ENCODE measurements around the gene DCAF8. TPM values are rescaled to one million over a fixed set of nuclear protein-coding genes. Genes with fewer than 3 reads are reported as not detected.

Gene DCAF8
- total RNA-seq, 1 experiment from 2014 or later: 76.4 TPM

DNA sequence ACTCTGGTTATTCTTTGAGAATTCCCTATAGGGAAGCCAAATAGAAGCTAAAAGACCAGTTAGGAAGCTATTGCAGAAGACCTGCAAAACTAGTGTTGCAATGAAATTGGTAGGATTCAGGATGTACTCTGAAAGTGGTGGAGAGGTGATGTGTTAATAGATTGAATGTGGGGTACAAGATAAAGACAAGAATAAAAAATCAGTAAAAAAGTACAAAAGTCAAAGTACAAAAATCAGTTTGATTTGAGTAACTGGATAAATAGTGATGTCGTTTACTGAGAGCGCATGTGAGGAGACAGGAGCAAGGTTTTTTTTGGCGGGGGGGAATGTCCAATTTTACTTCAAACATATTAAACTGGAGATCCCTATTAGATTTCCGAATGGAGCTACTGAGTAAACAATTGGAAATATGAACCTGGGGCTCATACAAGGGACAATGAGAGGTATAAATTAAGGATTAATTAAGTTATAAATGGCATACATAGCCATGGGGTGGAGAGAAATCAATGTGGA is 2.5 kb upstream of the DCAF8 start:
- DNase-seq (ENCODE audit: low read depth): no peak

DNA sequence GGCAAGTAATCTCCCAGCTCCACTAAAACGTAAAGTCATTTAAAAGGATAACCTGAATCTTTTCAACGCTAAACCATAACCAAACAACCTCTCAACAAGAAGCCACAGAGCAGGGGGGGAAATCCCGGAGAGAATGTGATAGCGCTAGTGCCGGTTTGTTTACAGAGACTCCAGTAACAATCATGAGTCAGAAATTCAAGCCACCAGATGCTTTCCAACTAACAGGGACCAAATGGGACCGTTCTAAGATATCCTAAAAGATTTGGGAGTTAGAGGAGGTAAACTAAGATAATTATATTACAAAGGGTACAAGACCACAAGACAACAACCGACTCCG is 825 bp downstream of the DCAF8 start:
- peak; percentile 78 for DNase-seq (ENCODE audit: low read depth)

DNA sequence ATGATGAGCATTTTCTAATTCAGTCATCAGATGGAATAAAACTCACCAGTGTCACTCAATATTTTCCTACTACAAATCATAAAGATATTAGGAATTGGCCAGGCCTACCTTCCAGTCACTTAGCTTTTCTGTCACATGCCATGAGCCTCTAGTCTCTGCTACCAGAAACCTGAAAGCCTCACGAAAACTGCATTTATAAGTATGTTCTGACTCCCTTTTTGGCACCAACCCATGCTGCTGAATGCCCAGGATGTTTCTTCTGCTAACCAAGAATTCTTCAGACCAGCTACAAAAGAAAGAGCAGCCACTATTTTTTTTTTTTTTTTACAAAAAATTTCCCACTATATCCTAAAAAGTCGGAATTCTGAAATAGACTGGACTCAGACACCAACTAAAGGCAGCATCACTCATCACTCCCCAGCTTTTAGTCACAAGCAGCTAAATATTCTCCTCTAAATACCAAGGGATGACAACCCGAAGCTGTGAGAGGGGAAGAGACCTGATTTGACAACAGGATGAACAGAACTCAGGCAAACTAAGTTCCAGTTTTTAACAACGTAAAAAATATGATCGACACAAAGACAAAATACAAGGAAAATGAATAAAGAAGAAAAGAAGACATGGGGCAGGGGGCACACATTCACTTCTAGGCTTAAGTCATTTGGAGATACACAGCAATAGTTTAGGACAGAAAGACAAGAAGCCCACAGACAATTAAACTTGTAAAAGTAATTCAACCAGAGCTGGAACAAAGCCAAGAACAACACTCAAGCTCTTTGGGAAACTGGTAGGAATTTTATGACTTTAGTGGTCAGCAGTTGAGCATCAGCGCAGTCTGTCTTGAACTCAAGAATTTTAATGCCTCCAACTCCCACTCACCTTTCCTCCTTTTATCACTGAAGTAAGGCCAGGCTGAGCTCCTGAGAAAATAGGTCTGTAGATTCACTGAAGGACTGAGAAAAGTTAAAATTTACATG is 1.7 kb downstream of the DCAF8 start:
- peak; percentile 87 for DNase-seq (ENCODE audit: low read depth)

DNA sequence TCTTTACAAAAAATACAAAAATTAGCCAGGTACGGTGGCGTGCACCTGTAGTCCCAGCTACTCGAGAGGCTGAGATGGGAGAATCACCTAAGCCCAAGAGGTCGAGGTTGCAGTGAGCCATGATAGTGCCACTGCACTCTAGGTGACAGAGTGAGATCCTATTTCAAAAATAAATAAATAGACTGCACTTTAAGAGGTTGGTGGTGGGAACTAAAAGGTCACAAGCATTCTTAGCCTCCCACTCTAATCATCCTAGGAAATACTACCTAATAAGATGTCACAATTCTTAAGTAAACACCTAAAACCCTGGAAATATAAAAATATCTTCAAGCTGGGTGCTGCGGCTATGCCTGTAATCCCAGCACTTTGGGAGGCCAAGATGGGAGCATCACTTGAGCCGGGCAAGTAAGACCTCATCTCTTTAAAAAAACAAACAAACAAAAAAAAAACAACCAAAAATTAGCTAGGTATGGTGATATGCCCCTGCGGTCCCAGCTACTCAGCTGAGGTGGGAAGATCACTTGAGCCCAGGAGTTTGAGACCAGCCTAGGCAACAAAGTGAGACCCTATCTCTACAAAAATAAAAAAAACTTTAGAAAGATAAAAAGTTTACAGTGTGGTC is 4.1 kb downstream of the DCAF8 start:
- DNase-seq (ENCODE audit: low read depth): no peak

DNA sequence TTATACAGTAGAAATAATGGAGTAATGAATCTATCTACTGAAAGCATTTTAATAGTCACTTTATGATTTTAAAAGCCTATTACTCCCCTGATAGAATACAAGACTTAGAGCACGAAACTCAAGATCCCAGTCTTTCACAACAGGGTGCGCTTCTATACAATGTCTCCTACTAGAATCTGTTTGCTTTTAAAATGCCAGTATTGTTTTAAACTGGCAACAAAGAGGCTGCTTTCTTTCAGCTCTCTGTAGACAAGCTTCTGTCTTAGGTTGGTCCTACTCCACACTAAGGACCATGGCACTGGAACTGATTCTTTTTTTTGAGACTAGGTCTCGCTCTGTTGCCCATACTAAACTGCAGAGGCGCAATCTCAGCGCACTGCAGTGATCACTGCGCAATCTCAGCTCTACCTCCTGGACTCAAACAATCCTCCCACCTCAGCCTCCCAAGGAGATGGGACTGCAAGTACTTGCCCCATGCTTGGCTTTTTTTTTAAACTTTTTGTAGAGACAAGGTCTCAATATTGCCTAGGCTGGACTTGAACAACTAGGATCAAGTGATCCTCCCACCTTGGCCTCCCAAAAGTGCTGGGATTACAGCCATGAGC is 4.8 kb downstream of the DCAF8 start:
- no peak for DNase-seq (ENCODE audit: low read depth)

DNA sequence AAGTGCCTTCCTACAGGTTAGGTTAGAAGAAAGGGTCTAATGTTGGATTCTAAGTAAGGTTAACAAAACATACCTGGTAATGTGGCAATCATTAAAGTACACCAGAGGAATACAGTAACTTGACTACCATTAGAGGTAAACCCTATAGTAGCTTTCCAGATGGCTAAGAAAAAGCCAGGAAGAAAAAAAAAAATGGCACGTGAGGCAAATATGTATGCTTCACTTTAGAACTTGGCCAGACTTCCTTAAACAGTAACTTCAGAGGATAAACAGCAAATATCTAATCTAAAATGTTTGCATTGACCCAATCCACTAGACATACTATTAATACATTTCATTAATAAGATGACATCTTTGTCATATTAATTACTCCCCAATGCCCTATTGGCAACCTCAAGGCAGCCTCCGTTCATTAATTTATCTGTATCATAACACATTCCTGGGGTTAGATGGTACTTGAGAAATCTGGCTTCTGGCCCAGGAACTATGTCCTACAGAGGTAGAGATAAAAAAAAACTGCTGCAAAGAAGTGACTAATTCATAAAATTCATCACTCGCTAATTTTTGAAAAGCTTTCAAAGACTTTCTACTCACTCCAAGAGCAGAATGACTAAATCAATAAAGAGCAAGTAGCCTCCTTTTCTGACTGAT is 5.8 kb downstream of the DCAF8 start:
- DNase-seq (ENCODE audit: low read depth): peak; percentile 71

DNA sequence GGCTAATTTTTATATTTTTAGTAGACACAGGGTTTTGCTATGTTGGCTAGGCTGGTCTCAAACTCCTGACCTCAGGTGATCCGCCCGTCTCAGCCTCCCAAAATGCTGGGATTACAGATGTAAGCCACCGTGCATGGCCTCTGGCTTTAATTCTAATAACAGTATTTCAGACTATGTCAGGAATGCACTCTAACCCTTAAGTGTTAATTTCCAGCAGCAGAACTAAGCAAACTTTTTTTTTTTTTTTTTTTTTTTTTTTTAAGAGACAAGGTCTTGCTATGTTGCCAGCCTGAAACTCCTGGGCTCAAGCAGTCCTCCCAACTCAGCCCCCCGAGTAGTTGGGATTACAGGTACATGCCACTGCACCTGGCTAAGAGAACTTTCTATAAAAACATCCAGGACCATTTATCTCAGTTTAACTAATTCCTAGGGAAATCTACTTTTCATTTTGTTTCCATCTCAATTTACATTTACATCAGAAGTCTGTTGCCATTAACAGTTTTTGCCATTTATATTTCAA is 6.5 kb downstream of the DCAF8 start:
- DNase-seq (ENCODE audit: low read depth): no peak

DNA sequence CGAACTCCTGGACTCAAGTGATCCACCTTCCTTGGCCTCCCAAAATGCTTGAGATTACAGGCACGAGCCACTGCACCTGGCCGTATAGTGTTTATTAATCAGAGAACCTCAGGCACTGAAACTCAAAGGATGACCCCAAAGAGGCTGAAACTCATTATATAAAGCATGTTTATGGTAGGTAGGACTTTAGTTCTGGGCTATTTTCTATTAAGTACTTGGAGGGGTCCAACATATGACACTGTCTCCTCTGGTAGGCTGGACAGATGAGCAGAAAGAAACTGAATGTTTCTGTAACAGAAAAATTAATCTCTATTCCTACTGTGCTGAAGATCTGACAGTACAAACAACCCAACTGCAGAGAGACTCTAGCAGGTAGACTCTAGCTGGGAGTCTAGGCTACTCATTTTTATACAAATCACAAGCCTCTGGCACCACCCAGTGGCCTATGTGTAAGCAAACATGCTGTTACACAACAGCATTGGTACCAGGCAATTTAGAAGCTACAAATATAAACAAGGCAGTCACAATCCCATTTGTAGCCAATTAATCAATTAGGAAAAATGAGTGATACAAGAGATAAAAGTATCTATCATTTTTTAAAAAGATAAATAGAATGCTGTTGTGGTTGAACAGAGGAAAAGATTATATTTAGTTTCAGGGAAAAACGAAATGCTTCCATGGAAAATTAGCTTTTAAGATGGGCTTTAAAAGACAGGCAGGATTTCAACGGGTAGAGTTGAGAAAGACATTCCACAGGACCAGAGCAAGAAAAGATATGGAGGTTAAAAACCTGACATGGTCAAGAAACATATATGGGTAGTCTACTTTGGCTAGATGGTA is 10.4 kb downstream of the DCAF8 start:
- peak; percentile 70 for DNase-seq (ENCODE audit: low read depth)

DNA sequence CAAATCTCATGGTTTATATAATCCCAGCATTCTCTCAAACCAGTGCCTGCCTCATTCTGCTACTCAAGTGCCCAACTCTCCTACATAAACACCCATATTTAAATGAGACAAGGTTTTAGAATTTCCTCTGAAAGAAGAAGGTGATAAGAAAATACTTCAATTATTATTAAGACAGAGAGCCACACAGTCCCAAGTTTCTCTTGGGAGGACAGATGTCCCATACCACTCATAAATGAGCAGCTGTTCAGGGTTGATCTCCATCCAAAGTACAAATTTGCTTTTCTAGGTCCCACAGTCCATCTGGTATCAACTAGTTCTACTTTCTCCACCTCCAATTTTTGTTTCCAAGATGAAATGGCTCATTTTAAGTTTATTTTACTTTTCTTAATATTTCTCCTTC is 11.3 kb downstream of the DCAF8 start:
- peak; percentile 44 for DNase-seq (ENCODE audit: low read depth)

DNA sequence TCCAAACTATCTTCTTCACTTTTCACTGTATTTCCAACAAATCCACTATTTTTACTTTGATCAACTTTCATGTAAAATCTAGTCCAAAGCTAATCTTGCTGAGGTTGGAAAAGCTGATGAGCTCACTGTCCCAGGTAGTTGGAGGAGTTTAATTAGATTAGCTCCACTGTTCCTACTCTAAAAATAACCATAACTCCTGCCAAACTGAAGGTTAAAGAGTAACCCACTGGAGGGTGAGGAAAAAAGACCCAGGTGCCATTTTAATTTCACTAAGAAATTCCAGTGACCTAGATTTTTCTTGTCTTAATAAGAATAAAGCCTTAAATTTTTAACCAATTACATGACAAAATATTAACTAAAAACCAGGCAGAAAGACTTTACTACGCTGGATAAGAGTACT is 15.3 kb downstream of the DCAF8 start:
- DNase-seq (ENCODE audit: low read depth): no peak

DNA sequence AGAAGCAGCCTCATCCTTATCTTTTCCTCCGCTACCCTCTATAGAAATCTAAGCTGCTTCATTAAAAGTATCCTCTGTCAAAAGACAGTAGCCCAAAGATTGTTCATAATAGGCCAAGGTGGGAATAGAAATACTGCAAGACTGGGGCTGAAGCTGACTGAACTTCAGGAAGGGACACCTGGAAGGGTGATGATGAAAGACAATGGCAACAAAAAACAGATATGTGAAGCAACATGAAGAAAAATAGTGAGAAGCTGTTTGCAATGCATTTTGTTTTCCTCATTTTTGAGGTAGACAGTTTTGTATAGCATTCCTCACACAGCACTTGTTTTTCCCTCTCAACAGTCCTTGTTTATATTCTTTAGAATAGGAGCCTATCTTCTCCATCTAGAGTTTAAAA is 16.9 kb downstream of the DCAF8 start:
- no peak for DNase-seq (ENCODE audit: low read depth)

DNA sequence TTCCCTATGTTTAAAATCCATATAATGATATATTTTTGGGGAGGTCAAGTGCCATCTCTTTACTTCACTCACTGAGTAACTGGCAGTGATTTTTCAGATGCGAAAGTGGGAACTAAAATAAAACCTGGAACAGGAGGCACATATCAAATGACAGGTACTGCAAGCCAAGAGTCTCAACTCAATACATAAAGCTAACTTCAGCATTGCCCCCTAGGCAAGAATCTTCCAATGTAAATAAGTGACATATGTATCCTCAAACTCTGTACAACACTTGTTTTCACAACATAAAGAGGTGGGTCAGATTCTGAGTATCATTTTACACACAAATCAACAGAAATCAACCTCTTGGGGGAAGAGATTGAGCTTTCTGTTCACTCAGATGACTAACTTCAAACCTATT is 18.1 kb downstream of the DCAF8 start:
- no peak for DNase-seq (ENCODE audit: low read depth)

DNA sequence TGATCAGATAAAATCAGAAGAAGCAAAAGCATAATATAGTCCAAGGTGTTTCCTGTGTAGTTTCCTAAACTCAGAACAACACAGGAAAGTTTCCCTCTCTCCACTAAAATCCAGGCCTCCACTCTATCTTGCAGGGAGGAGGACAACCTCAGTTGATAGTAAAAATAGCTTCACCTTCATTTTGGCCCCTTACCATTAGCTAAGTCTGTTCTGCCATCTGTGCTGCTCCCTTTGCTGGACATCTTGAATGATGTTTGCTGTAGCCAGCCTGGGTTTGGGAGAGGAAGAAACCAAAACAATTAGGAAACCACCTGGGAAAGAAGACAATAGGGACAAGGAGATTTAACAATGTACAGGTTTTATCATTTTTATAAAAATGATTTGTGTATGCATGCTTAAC is 18.6 kb downstream of the DCAF8 start:
- no peak for DNase-seq (ENCODE audit: low read depth)

DNA sequence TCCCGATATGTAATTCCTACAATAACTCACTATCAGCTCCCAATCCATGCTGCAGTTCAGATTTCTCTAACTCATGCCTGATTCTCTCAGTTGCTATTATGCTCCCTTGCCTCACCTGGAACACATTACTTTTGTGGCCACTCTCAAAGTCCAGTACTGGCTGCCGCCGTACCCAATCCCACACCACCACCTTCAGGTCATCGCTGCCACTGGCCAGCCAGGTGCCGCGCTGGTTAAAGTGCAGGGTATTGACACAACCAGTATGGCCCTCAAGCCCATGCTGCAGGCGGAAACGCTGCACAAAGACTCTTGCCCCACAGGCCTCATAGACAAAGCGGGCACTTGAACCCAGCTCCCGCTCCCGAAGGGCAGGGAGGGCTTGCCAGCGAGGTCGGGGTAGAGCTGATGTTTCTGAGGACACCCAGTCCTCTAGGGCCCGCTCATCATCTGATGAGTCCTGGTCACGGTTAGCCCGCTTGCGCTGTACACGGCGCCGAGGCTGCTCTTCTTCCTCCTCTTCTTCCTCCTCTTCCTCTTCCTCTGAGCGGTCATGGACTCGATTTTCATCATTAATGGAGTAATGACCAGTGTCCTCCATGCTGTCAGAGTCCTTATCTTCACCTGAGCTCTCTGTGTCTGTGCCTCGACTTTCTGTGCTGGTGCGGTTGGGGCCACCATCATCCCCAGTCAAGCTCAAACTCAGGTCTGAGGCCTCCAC is 22.6 kb downstream of the DCAF8 start:
- DNase-seq (ENCODE audit: low read depth): no peak

DNA sequence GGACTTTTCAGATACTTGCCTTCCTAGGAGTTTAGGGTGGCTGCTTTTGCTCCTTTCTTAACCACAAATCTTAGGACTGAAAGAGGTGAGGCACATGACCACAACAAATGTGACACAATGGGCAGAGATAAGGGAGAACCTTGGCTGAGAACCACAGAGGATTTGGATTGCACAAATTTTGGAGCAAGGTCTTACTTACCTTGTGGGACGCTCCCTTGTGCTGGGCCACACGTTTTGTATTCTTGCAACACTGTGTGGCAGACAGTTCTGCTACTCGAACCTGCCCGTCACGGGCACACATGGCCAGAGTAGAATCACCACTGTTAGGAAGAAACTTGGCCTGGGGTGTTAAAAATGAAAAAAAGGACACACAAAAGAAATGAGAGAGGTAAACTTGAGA is 23.9 kb downstream of the DCAF8 start:
- no peak for DNase-seq (ENCODE audit: low read depth)

DNA sequence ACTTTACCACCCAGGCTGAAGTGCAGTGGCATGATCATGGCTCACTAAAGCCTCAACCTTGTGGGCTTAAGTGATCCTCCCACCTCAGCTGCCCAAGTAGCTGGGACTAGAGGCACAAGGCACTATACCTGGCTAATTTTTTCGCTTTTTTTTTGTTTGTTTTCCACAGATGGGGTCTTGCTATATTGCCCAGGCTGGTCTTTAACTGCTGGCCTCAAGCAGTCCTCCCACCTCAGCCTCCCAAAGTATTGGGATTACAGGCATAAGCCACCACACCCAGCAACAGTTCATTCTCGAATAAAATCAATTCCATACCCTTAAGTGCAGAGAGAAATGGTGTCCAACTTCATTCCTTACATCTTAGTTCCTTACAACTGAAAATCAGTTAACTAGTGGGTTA is 24.8 kb downstream of the DCAF8 start:
- DNase-seq (ENCODE audit: low read depth): no peak

DNA sequence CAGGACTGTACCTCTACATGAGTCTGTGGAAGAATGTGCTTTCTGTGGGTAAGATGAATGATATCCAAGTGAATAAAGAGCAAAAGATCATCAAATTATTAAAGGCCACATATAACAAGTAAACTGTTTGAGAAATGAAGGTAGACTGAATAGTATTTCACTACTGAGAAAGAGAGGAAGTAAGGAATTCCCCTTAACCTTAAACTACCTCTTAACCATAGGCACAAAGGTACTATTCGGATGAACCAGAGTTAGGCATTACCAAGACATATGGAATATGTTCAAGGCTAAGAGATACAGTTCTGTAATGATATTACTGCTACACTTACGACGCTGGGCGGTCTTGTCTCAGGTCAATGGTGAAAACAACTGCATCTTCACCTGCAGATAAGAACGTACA is 25.5 kb downstream of the DCAF8 start:
- no peak for DNase-seq (ENCODE audit: low read depth)

DNA sequence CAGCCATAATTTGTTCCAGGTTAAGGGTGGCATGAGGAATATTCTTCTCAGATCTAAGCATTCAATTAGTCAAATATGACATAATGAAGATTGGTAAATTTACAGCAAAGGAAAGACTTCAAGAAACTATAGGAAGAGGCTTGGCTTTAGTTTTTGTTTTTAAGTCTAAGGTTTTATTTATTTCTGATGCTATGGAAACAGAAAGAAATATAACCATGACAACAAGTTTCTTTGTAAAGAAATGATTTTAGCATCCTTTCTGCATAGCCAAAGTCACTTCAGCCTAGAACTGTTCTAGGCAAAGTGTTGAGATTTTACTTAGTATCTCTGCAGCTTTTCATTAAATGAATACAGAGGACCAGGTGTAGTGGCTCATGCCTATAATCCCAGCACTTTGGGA is 29.4 kb downstream of the DCAF8 start:
- no peak for DNase-seq (ENCODE audit: low read depth)

DNA sequence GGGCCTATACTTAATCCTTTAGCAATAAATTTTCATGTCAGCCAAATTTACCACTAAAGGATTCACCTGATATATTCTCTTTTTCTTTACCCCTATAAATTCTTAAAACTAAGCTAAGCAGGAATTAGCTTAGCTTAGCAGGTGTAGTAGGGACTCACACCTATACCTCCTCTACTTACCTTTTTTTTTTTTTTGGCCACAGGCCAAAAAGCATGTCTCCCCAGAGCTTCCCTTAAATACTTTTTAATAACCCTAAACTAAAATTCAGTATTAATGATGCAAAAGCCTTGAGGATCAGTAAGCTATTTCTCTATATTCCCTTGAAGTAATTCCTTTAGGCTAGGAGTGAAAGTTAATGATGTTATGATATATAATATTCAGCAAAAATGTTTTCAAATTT is 33.9 kb downstream of the DCAF8 start:
- DNase-seq (ENCODE audit: low read depth): no peak

DNA sequence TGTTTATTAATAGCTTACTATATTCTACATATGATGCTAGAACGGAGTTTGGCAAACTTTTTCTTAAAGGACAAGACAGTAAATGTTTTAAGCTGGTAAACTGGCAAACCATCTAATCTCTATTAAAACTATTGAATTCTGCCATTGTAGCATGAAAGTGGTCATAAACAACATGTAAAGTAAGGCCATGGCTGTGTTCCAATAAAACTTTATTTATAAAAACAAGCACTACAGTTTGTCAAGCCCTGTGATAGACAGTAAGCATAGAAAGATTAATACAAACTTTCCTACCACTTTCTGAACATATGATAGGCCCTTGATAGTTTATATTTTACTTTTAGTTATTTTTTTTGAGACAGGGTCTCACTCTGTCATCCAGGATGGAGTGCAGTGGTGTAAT is 34.8 kb downstream of the DCAF8 start:
- no peak for DNase-seq (ENCODE audit: low read depth)
